ENCODE data around the gene GRM1.

GRM1 gene

GRCh38 chr6:146028851-146029572, at the start of gene GRM1:
TSS of gene GRM1 (plus strand) at chr6:146029062. CDS start at chr6:146029518, 456 bp downstream.
- no peak for DNase-seq (ENCODE audit: low spot score)

- DNase-seq (ENCODE audit: low spot score): no peak
Measured at GRCh38 chr6:146009338-146009737, 19.5 kb upstream of the GRM1 start.

GRCh38 chr6:146014233-146014632, 14.6 kb upstream of the GRM1 start:
- no peak for DNase-seq (ENCODE audit: low spot score)

- DNase-seq (ENCODE audit: low spot score): no peak
Measured at GRCh38 chr6:146017672-146018071, 11.2 kb upstream of the GRM1 start.

GRCh38 chr6:146026873-146027272, 2.0 kb upstream of the GRM1 start:
- no peak for DNase-seq (ENCODE audit: low spot score)

- no peak for DNase-seq (ENCODE audit: low spot score)
Measured at GRCh38 chr6:146027586-146028251, 1.1 kb upstream of the GRM1 start.

- DNase-seq (ENCODE audit: low spot score): peak; percentile 63
Measured at GRCh38 chr6:146028252-146028795, 538 bp upstream of the GRM1 start.

- no peak for DNase-seq (ENCODE audit: low spot score)
Measured at GRCh38 chr6:146029573-146030184, 817 bp downstream of the GRM1 start.

- DNase-seq (ENCODE audit: low spot score): no peak
Measured at GRCh38 chr6:146032387-146032786, 3.5 kb downstream of the GRM1 start.

GRCh38 chr6:146040360-146040759, 11.5 kb downstream of the GRM1 start:
- no peak for DNase-seq (ENCODE audit: low spot score)

GRCh38 chr6:146041282-146041681, 12.4 kb downstream of the GRM1 start:
- peak; percentile 33 for DNase-seq (ENCODE audit: low spot score)

GRCh38 chr6:146047371-146047770, 18.5 kb downstream of the GRM1 start:
- no peak for DNase-seq (ENCODE audit: low spot score)

GRCh38 chr6:146050168-146050567, 21.3 kb downstream of the GRM1 start:
- DNase-seq (ENCODE audit: low spot score): no peak

GRCh38 chr6:146056506-146056905, 27.6 kb downstream of the GRM1 start:
- DNase-seq (ENCODE audit: low spot score): no peak

GRCh38 chr6:146065690-146066089, 36.8 kb downstream of the GRM1 start:
- no peak for DNase-seq (ENCODE audit: low spot score)

GRCh38 chr6:146066506-146066905, 37.6 kb downstream of the GRM1 start:
- no peak for DNase-seq (ENCODE audit: low spot score)

GRCh38 chr6:146071781-146072180, 42.9 kb downstream of the GRM1 start:
- no peak for DNase-seq (ENCODE audit: low spot score)

- no peak for DNase-seq (ENCODE audit: low spot score)
Measured at GRCh38 chr6:146077992-146078391, 49.1 kb downstream of the GRM1 start.

- DNase-seq (ENCODE audit: low spot score): no peak
Measured at GRCh38 chr6:146087386-146087785, 58.5 kb downstream of the GRM1 start.

- DNase-seq (ENCODE audit: low spot score): peak; percentile 78
Measured at GRCh38 chr6:146090474-146090873, 61.6 kb downstream of the GRM1 start.

- DNase-seq (ENCODE audit: low spot score): no peak
Measured at GRCh38 chr6:146092961-146093686, 64.3 kb downstream of the GRM1 start.

- DNase-seq (ENCODE audit: low spot score): no peak
Measured at GRCh38 chr6:146095481-146095880, 66.6 kb downstream of the GRM1 start.
